AG04450 (cell line): Measurements from ENCODE around the gene CACNB2. TPM values are rescaled to one million over a fixed set of nuclear protein-coding genes. Genes with fewer than 3 reads are reported as not detected.

Experiments used
- CTCF ChIA-PET: fragments of 300-600, 350-600 bp; formaldehyde crosslinking; extraction: SDS; loops from one replicate; lab custom pipeline; 2022; ENCODE audit warnings: antibody characterized with exemption, inconsistent platforms; lab: Charles Lee
- POLR2A ChIA-PET: fragments of 350-600 bp; formaldehyde crosslinking; extraction: SDS; loops from one replicate; lab custom pipeline; 2021; ENCODE audit warnings: antibody characterized with exemption, inconsistent platforms; lab: Yijun Ruan, JAX
- DNase-seq: peaks from one replicate; pipeline ENCODE4 v3.0.0-alpha.2; 2011; ENCODE audit warnings: low read depth, low spot score
- H3K27ac ChIP-seq: one replicate; pipeline ENCODE4 v1.5.1; 2012; ENCODE audit warnings: low read depth, low read length, control low read depth
- H3K27me3 ChIP-seq: one replicate; pipeline ENCODE4 v1.6.0; 2012; ENCODE audit warnings: low read length; ENCODE audit not compliant: control insufficient read depth, insufficient read depth
- H3K4me3 ChIP-seq: 2 replicates; pipeline ENCODE4 v1.5.1; 2011; ENCODE audit warnings: mild to moderate bottlenecking, low read depth, low read length, control low read depth
- H3K9me3 ChIP-seq: 2 replicates; pipeline ENCODE4 v1.5.1; 2012; ENCODE audit warnings: low read length; ENCODE audit not compliant: control insufficient read depth, insufficient read depth
- CTCF ChIP-seq: IDR thresholded peaks from 2 replicates; pipeline ENCODE4 v1.5.1; 2011; ENCODE audit warnings: low read depth, low read length, control low read depth, inconsistent platforms
- polyA plus RNA-seq: library from polyadenylated mRNA; depleted of rRNA; stranded (reverse); fragments of >200 nt; gene quantifications from 2 replicates; pipeline ENCODE4 v1.2.3, GENCODE V29; 2011

The CACNB2 gene
- polyA plus RNA-seq, 1 experiment: 0.76 TPM

GRCh38 chr10:18486438-18486837 lies 346.2 kb downstream of the CACNB2 start:
- no peaks in the 10 kb centered on the region for H3K9me3 ChIP-seq
- no peaks in the 10 kb centered on the region for H3K27me3 ChIP-seq
- H3K27ac ChIP-seq: peak overlapping the region; percentile 24
- DNase-seq: no peak
- ChIA-PET CTCF (no interaction called here), POLR2A (no interaction called here)
- no peak overlapping the region for H3K4me3 ChIP-seq
- no peak for TF ChIP-seq CTCF

- TF ChIP-seq CTCF: no peak
- no peaks in the 10 kb centered on the region for H3K9me3 ChIP-seq
- H3K4me3 ChIP-seq: no peak overlapping the region
- POLR2A ChIA-PET: no interaction called here
- H3K27me3 ChIP-seq: no peaks in the 10 kb centered on the region
- no peak overlapping the region for H3K27ac ChIP-seq
- CTCF ChIA-PET: no interaction called here
- DNase-seq: no peak
Observed at GRCh38 chr10:18490755-18491154, 350.5 kb downstream of the CACNB2 start.

GRCh38 chr10:18497806-18498369 lies 357.7 kb downstream of the CACNB2 start:
- DNase-seq: no peak
- no peaks in the 10 kb centered on the region for H3K9me3 ChIP-seq
- CTCF ChIA-PET: no interaction called here

GRCh38 chr10:18498998-18499397 lies 358.8 kb downstream of the CACNB2 start:
- Histone ChIP-seq H3K27me3 (no peaks in the 10 kb centered on the region), H3K4me3 (no peak overlapping the region), H3K27ac (no peak overlapping the region), H3K9me3 (no peaks in the 10 kb centered on the region)
- TF ChIP-seq CTCF: no peak
- ChIA-PET POLR2A (no interaction called here), CTCF (interaction anchor here (0.6 kb wide), 1 partner anchor 1461 kb away, joined by 3 read pairs; no protein-coding TSS in a partner anchor)
- DNase-seq: no peak

More at GRCh38 chr10:18497806-18498369, 357.7 kb downstream of the CACNB2 start:
- POLR2A ChIA-PET: no interaction called here
- Histone ChIP-seq H3K27ac (no peak overlapping the region), H3K27me3 (no peaks in the 10 kb centered on the region), H3K4me3 (no peak overlapping the region)
- no peak for TF ChIP-seq CTCF

GRCh38 chr10:18500576-18500975 lies 360.4 kb downstream of the CACNB2 start:
- H3K27me3 ChIP-seq: no peaks in the 10 kb centered on the region
- POLR2A ChIA-PET: no interaction called here
- no peaks in the 10 kb centered on the region for H3K9me3 ChIP-seq
- no peak overlapping the region for H3K27ac ChIP-seq
- H3K4me3 ChIP-seq: no peak overlapping the region
- DNase-seq: no peak
- CTCF ChIA-PET: no interaction called here
- TF ChIP-seq CTCF: no peak
